HepG2 (cell line): ENCODE results near the gene TAF6. TPM values are rescaled to one million over a fixed set of nuclear protein-coding genes. Genes with fewer than 3 reads are reported as not detected.

Experiments
- BRD4 ChIP-seq: sonication (generic); formaldehyde crosslinking; IDR thresholded peaks from 2 replicates; pipeline ENCODE4 v1.4.0; 2020; ENCODE audit warnings: missing genetic modification reagents
- GLI4 ChIP-seq: sonication (generic); formaldehyde crosslinking; IDR thresholded peaks from 2 replicates; pipeline ENCODE4 v1.5.1; 2020; ENCODE audit warnings: missing genetic modification reagents, mild to moderate bottlenecking, moderate library complexity, borderline replicate concordance
- HNF4A ChIP-seq: sonication (generic); formaldehyde crosslinking; IDR thresholded peaks from 2 replicates; pipeline ENCODE4 v1.4.0; 2020; ENCODE audit warnings: missing genetic modification reagents
- HNRNPL ChIP-seq: fragments of 200-400 bp; formaldehyde crosslinking; IDR thresholded peaks from 2 replicates; pipeline ENCODE4 v1.6.1; 2017; ENCODE audit warnings: mild to moderate bottlenecking, low read depth, low read length
- POLR2AphosphoS5 ChIP-seq: IDR thresholded peaks from 2 replicates; pipeline ENCODE4 v1.6.1; 2012; ENCODE audit warnings: low read depth, low read length
- RFXAP ChIP-seq: sonication (generic); formaldehyde crosslinking; IDR thresholded peaks from 2 replicates; pipeline ENCODE4 v1.4.0; 2020; ENCODE audit warnings: missing genetic modification reagents, borderline replicate concordance
- SIX1 ChIP-seq: sonication (generic); formaldehyde crosslinking; IDR thresholded peaks from 2 replicates; pipeline ENCODE4 v1.4.0; 2020; ENCODE audit warnings: missing genetic modification reagents, borderline replicate concordance
- TMF1 ChIP-seq: sonication (generic); formaldehyde crosslinking; IDR thresholded peaks from 2 replicates; pipeline ENCODE4 v1.8.1; 2022; ENCODE audit warnings: low read depth, missing genetic modification reagents
- TOPORS ChIP-seq: sonication (generic); formaldehyde crosslinking; IDR thresholded peaks from 2 replicates; pipeline ENCODE4 v1.8.0; 2023; ENCODE audit warnings: mild to moderate bottlenecking, missing genetic modification reagents
- ZIK1 ChIP-seq: sonication (generic); formaldehyde crosslinking; IDR thresholded peaks from 2 replicates; pipeline ENCODE4 v1.5.0; 2020; ENCODE audit warnings: mild to moderate bottlenecking, low read depth, missing genetic modification reagents, borderline replicate concordance
- ZKSCAN1 ChIP-seq: fragments of 150-350 bp; IDR thresholded peaks from 2 replicates; pipeline ENCODE4 v1.6.1; 2014; ENCODE audit warnings: low read length
- ZNF329 ChIP-seq: sonication (generic); formaldehyde crosslinking; IDR thresholded peaks from 2 replicates; pipeline ENCODE4 v1.9.0; 2021; ENCODE audit warnings: low read depth, mild to moderate bottlenecking, missing genetic modification reagents
- ZNF746 ChIP-seq: sonication (generic); formaldehyde crosslinking; IDR thresholded peaks from 2 replicates; pipeline ENCODE4 v1.8.0; 2022; ENCODE audit warnings: mild to moderate bottlenecking, missing genetic modification reagents
- polyA plus RNA-seq, 8 experiments: library from polyadenylated mRNA; depleted of rRNA in 3 of 8; stranded (reverse) in 7 of 8; unstranded in 1 of 8; fragments of >200 nt; fragmentation: Illumina TruSeq in 4 of 8; extraction: Trizol in 4 of 8; gene quantifications; 2 replicates each; pipeline versions ENCODE4 v1.2.1 to v1.2.3, GENCODE V29; 2011 to 2016; ENCODE audit warnings: low read depth in 4 of 8, missing spikeins in 1 of 8, mixed read lengths in 1 of 8; ENCODE audit not compliant: insufficient read depth in 1 of 8
- total RNA-seq, 5 experiments: library from RNA; depleted of rRNA; stranded (reverse); fragments of >200 nt; fragmentation: Illumina TruSeq; extraction: Trizol; gene quantifications; 2 replicates each; pipeline ENCODE4 v1.2.3, GENCODE V29; 2016; ENCODE audit warnings: low read depth in 1 of 5
- TF ChIP-seq, protein P1 (sequence below): sonication (generic); formaldehyde crosslinking; IDR thresholded peaks from 2 replicates; pipeline ENCODE4 v1.4.0; 2020; ENCODE audit warnings: missing genetic modification reagents
- TF ChIP-seq, protein P2 (sequence below), 2 experiments: fragments of 450-650 bp in 1 of 2; sonication (generic) in 1 of 2; formaldehyde crosslinking; IDR thresholded peaks; 2 replicates each; pipeline versions ENCODE4 v1.5.0 to v1.8.0; 2020 to 2022; ENCODE audit warnings: mild to moderate bottlenecking in 1 of 2, missing genetic modification reagents in 1 of 2
- TF ChIP-seq, protein P3 (sequence below): sonication (generic); formaldehyde crosslinking; IDR thresholded peaks from 2 replicates; pipeline ENCODE4 v1.5.0; 2020; ENCODE audit warnings: mild to moderate bottlenecking, missing genetic modification reagents
- TF ChIP-seq, protein P4 (sequence below): sonication (generic); formaldehyde crosslinking; IDR thresholded peaks from 2 replicates; pipeline ENCODE4 v1.5.0; 2020; ENCODE audit warnings: mild to moderate bottlenecking, missing genetic modification reagents
- TF ChIP-seq, protein P5 (sequence below): sonication (generic); formaldehyde crosslinking; IDR thresholded peaks from 2 replicates; pipeline ENCODE4 v1.4.0; 2020; ENCODE audit warnings: missing genetic modification reagents; ENCODE audit errors: not compliant biosample characterization
- TF ChIP-seq, protein P6 (sequence below): IDR thresholded peaks from 2 replicates; pipeline ENCODE4 v1.6.1; 2016; ENCODE audit warnings: low read depth, borderline replicate concordance

Gene TAF6
- total and polyA plus RNA-seq, 2 of the 13 experiments (the other 11 are each of a cell fraction or from before 2014, with no cell fraction given), result 12.9 to 18.8 TPM

DNA sequence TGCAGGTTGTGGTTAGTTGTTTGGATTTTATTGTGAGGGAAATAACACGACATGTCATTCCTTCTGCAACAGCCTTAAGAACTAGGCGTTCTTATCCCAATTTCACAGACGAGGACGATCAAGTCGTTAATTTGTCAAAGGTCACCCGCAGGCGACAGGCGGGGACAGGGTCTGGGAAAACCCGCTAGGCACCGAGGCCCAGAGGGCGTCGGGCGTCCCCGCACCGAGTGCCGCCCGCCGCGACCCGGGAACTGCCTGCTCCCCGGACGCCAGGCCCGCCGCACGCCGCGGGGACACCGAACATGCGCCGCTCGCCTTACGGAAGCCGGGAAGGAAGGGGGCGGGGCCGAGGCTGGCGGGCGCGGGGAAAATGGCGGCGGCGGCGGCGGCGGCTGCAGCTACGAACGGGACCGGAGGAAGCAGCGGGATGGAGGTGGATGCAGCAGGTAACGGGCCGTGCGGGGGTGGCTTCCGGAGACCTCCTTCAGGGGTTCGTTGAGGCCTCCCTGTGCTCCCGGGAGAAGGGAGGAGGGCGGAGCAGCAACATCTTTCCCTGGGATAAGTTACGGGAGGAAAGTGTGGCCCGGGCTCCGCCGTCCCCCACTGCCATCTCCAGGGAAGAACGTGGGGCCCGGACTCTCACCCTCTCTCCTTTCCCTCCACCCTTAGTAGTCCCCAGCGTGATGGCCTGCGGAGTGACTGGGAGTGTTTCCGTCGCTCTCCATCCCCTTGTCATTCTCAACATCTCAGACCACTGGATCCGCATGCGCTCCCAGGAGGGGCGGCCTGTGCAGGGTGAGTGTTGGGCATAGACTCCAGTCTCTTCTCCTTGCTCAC is 30.3 kb downstream of the TAF6 start, which contains the start of gene COPS6 (continued):
- TF ChIP-seq, protein P1, sequence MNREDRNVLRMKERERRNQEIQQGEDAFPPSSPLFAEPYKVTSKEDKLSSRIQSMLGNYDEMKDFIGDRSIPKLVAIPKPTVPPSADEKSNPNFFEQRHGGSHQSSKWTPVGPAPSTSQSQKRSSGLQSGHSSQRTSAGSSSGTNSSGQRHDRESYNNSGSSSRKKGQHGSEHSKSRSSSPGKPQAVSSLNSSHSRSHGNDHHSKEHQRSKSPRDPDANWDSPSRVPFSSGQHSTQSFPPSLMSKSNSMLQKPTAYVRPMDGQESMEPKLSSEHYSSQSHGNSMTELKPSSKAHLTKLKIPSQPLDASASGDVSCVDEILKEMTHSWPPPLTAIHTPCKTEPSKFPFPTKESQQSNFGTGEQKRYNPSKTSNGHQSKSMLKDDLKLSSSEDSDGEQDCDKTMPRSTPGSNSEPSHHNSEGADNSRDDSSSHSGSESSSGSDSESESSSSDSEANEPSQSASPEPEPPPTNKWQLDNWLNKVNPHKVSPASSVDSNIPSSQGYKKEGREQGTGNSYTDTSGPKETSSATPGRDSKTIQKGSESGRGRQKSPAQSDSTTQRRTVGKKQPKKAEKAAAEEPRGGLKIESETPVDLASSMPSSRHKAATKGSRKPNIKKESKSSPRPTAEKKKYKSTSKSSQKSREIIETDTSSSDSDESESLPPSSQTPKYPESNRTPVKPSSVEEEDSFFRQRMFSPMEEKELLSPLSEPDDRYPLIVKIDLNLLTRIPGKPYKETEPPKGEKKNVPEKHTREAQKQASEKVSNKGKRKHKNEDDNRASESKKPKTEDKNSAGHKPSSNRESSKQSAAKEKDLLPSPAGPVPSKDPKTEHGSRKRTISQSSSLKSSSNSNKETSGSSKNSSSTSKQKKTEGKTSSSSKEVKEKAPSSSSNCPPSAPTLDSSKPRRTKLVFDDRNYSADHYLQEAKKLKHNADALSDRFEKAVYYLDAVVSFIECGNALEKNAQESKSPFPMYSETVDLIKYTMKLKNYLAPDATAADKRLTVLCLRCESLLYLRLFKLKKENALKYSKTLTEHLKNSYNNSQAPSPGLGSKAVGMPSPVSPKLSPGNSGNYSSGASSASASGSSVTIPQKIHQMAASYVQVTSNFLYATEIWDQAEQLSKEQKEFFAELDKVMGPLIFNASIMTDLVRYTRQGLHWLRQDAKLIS, result 0 out of 2 replicates have a peak, but pooled peaks have one; percentile 38
- TF ChIP-seq, protein P2, sequence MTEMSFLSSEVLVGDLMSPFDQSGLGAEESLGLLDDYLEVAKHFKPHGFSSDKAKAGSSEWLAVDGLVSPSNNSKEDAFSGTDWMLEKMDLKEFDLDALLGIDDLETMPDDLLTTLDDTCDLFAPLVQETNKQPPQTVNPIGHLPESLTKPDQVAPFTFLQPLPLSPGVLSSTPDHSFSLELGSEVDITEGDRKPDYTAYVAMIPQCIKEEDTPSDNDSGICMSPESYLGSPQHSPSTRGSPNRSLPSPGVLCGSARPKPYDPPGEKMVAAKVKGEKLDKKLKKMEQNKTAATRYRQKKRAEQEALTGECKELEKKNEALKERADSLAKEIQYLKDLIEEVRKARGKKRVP (CRISPR knock-in tag; IDR thresholded peaks at IDR 0.05), result peak in 1 of 2 experiments; percentile 67; a peak in 1 of 4 replicates
- TF ChIP-seq POLR2AphosphoS5, result peak; percentile 79
- TF ChIP-seq ZNF329, result peak; percentile 74; the same call in 1 of the 2 replicates
- peak; percentile 45; the same call in 1 of the 2 replicates for TF ChIP-seq ZNF746 (CRISPR knock-in tag)
- TF ChIP-seq, protein P3, sequence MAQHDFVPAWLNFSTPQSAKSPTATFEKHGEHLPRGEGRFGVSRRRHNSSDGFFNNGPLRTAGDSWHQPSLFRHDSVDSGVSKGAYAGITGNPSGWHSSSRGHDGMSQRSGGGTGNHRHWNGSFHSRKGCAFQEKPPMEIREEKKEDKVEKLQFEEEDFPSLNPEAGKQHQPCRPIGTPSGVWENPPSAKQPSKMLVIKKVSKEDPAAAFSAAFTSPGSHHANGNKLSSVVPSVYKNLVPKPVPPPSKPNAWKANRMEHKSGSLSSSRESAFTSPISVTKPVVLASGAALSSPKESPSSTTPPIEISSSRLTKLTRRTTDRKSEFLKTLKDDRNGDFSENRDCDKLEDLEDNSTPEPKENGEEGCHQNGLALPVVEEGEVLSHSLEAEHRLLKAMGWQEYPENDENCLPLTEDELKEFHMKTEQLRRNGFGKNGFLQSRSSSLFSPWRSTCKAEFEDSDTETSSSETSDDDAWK (CRISPR knock-in tag), result no peak
- TF ChIP-seq, protein P4, sequence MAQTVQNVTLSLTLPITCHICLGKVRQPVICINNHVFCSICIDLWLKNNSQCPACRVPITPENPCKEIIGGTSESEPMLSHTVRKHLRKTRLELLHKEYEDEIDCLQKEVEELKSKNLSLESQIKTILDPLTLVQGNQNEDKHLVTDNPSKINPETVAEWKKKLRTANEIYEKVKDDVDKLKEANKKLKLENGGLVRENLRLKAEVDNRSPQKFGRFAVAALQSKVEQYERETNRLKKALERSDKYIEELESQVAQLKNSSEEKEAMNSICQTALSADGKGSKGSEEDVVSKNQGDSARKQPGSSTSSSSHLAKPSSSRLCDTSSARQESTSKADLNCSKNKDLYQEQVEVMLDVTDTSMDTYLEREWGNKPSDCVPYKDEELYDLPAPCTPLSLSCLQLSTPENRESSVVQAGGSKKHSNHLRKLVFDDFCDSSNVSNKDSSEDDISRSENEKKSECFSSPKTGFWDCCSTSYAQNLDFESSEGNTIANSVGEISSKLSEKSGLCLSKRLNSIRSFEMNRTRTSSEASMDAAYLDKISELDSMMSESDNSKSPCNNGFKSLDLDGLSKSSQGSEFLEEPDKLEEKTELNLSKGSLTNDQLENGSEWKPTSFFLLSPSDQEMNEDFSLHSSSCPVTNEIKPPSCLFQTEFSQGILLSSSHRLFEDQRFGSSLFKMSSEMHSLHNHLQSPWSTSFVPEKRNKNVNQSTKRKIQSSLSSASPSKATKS (CRISPR knock-in tag), result no peak
- no peak for TF ChIP-seq TOPORS (CRISPR knock-in tag)
- 0 out of 2 replicates have a peak, but pooled peaks have one; percentile 25 for TF ChIP-seq BRD4
- TF ChIP-seq, protein P5, sequence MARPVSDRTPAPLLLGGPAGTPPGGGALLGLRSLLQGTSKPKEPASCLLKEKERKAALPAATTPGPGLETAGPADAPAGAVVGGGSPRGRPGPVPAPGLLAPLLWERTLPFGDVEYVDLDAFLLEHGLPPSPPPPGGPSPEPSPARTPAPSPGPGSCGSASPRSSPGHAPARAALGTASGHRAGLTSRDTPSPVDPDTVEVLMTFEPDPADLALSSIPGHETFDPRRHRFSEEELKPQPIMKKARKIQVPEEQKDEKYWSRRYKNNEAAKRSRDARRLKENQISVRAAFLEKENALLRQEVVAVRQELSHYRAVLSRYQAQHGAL (CRISPR knock-in tag), result no peak
- TF ChIP-seq TMF1 (CRISPR knock-in tag), result peak; percentile 97
- no peak for TF ChIP-seq HNF4A (CRISPR knock-in tag)
- no peak for TF ChIP-seq ZKSCAN1
- TF ChIP-seq GLI4 (CRISPR knock-in tag), result peak; percentile 48; the same call in 1 of the 2 replicates
- TF ChIP-seq ZIK1 (CRISPR knock-in tag), result peak; percentile 80; the same call in 1 of the 2 replicates
- TF ChIP-seq SIX1 (CRISPR knock-in tag), result no peak
- TF ChIP-seq RFXAP (CRISPR knock-in tag), result no peak; the same call in 1 of the 2 replicates
- no peak for TF ChIP-seq HNRNPL
- TF ChIP-seq, protein P6, sequence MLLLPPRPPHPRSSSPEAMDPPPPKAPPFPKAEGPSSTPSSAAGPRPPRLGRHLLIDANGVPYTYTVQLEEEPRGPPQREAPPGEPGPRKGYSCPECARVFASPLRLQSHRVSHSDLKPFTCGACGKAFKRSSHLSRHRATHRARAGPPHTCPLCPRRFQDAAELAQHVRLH, result peak; percentile 96
